GM12878 (cell line): ENCODE results near the gene SGMS1. TPM values are rescaled to one million over a fixed set of nuclear protein-coding genes. Genes with fewer than 3 reads are reported as not detected.

Experiments
- ATAC-seq: fragments of 200-7000 bp; cut with Tn5 transposase; 3 replicates; pipeline ENCODE4 v1.9.1; 2020; ENCODE audit warnings: mild to moderate bottlenecking, moderate library complexity
- BruUV-seq: library from RNA; stranded (reverse); fragments of 400-500 nt; replicated peaks from 2 replicates; lab custom pipeline; 2021; lab: Mats Ljungman, UMichigan
- CTCF ChIA-PET: fragments of 300-600 bp; sonication (Branson Sonifier 250); formaldehyde crosslinking; extraction: SDS; loops from one replicate; lab custom pipeline; 2021; ENCODE audit warnings: inconsistent platforms; lab: Yijun Ruan, JAX
- POLR2A ChIA-PET: fragments of 350-600 bp; formaldehyde crosslinking; extraction: SDS; loops from one replicate; lab custom pipeline; 2021; ENCODE audit warnings: inconsistent platforms; lab: Charles Lee
- RAD21 ChIA-PET: fragments of 300-600 bp; sonication (Branson Sonifier 250); formaldehyde crosslinking; loops from one replicate; lab custom pipeline; 2023; ENCODE audit warnings: antibody characterized with exemption; ENCODE audit not compliant: unreplicated experiment; lab: Charles Lee
- SMC1A ChIA-PET: fragments of 300-600 bp; sonication (Branson Sonifier 250); formaldehyde crosslinking; loops from one replicate; lab custom pipeline; 2023; ENCODE audit not compliant: unreplicated experiment, uncharacterized antibody; lab: Charles Lee
- DNase-seq: peaks from one replicate; pipeline ENCODE4 v3.0.0-alpha.2; 2011; ENCODE audit warnings: low read depth, low spot score
- FAIRE-seq: peaks from 3 replicates; lab custom pipeline; 2011; peaks lifted over from hg19 to GRCh38; lab: Jason Lieb, UNC
- H2AFZ ChIP-seq: 2 replicates; pipeline ENCODE4 v1.6.0; 2011; ENCODE audit warnings: low read depth, low read length, control low read depth; ENCODE audit not compliant: control insufficient read depth
- H3K27ac ChIP-seq: 2 replicates; pipeline ENCODE4 v1.5.1; 2011; ENCODE audit warnings: control low read depth; ENCODE audit not compliant: control insufficient read depth, insufficient read depth
- H3K27me3 ChIP-seq, 2 experiments: replicated peaks in 1 of 2; 2 replicates each; pipeline versions ENCODE4 v1.6.0 to v1.6.1; 2011; ENCODE audit warnings: low read length in 1 of 2; ENCODE audit not compliant: control insufficient read depth in 2 of 2, insufficient read depth in 2 of 2
- H3K36me3 ChIP-seq, 2 experiments: 2 replicates each; pipeline ENCODE4 v1.5.1; 2011; ENCODE audit warnings: low read length in 1 of 2; ENCODE audit not compliant: control insufficient read depth in 2 of 2, insufficient read depth in 2 of 2
- H3K4me1 ChIP-seq: 2 replicates; pipeline ENCODE4 v1.6.1; 2011; ENCODE audit warnings: mild to moderate bottlenecking, low read length, moderate library complexity, mixed read lengths; ENCODE audit not compliant: control insufficient read depth, insufficient read depth
- H3K4me2 ChIP-seq: 2 replicates; pipeline ENCODE4 v1.6.0; 2011; ENCODE audit warnings: control low read depth; ENCODE audit not compliant: control insufficient read depth, insufficient read depth
- H3K4me3 ChIP-seq: fragments of 200-600 bp; sonication (generic); 2 replicates; pipeline ENCODE4 v1.5.1; 2016
- H3K79me2 ChIP-seq: 2 replicates; pipeline ENCODE4 v1.6.0; 2011; ENCODE audit warnings: low read length; ENCODE audit not compliant: control insufficient read depth, insufficient read depth
- H3K9ac ChIP-seq: 2 replicates; pipeline ENCODE4 v1.8.0; 2011; ENCODE audit warnings: low read length, control low read depth, mixed read lengths; ENCODE audit not compliant: control insufficient read depth, insufficient read depth
- H3K9me3 ChIP-seq: replicated peaks from 3 replicates; pipeline ENCODE4 v1.5.1; 2011; ENCODE audit warnings: mild to moderate bottlenecking, low read length; ENCODE audit not compliant: control insufficient read depth, insufficient read depth
- H4K20me1 ChIP-seq: 2 replicates; pipeline ENCODE4 v1.6.0; 2011; ENCODE audit not compliant: control insufficient read depth, insufficient read depth
- BCL11A ChIP-seq: IDR thresholded peaks from 2 replicates; pipeline ENCODE4 v1.6.1; 2011; ENCODE audit warnings: low read depth, low read length
- E4F1 ChIP-seq: fragments of 450-650 bp; IDR thresholded peaks from 2 replicates; pipeline ENCODE4 v1.6.1; 2018; ENCODE audit warnings: borderline replicate concordance, mild to moderate bottlenecking; ENCODE audit not compliant: partially characterized antibody
- EP300 ChIP-seq, 2 experiments: fragments of 150-350 bp in 1 of 2; IDR thresholded peaks; 2 replicates each; pipeline ENCODE4 v1.6.1; 2011 to 2012; ENCODE audit warnings: low read depth in 2 of 2, low read length in 2 of 2, borderline replicate concordance in 1 of 2, improper control_type of control experiment in 1 of 2, inconsistent platforms in 1 of 2; ENCODE audit not compliant: control insufficient read depth in 1 of 2
- KDM1A ChIP-seq: fragments of 200-600 bp; sonication (generic); IDR thresholded peaks from 2 replicates; pipeline ENCODE4 v1.6.1; 2016; ENCODE audit warnings: borderline replicate concordance
- NR2F1 ChIP-seq: fragments of 450-650 bp; conservative IDR thresholded peaks from 2 replicates; pipeline ENCODE4 v1.6.1; 2017; ENCODE audit warnings: mild to moderate bottlenecking
- RUNX3 ChIP-seq: IDR thresholded peaks from 2 replicates; pipeline ENCODE4 v1.6.1; 2012; ENCODE audit warnings: low read length, inconsistent platforms
- SMAD1 ChIP-seq: fragments of 450-650 bp; IDR thresholded peaks from 2 replicates; pipeline ENCODE4 v1.6.1; 2018; ENCODE audit warnings: mild to moderate bottlenecking, low read depth; ENCODE audit not compliant: partially characterized antibody
- SPI1 ChIP-seq: IDR thresholded peaks from 2 replicates; pipeline ENCODE4 v1.6.1; 2011; ENCODE audit warnings: low read depth, mild to moderate bottlenecking, low read length, moderate library complexity, borderline replicate concordance; ENCODE audit not compliant: insufficient read depth
- TCF12 ChIP-seq: IDR thresholded peaks from 2 replicates; pipeline ENCODE4 v1.6.1; 2011; ENCODE audit warnings: low read depth, mild to moderate bottlenecking, low read length
- WGBS: methylation state at CpG from one replicate; pipeline ENCODE4 v1.1.6; 2016; ENCODE audit warnings: low lambda C conversion rate; ENCODE audit not compliant: insufficient replicate concordance, insufficient coverage; ENCODE audit errors: missing lambda C conversion rate; 5-methylcytosine and 5-hydroxymethylcytosine counted together
- in situ Hi-C: fragments of 300-500 bp; cut with MboI; formaldehyde crosslinking; loops from 9 replicates; pipeline ENCODE4 v1.14.3; 2018; ENCODE audit warnings: mixed read lengths
- intact Hi-C: fragments of 100-400 bp; cut with micrococcal nuclease; formaldehyde crosslinking; loops from one replicate; pipeline ENCODE4 v1.14.2; 2022; ENCODE audit not compliant: unreplicated experiment
- polyA plus RNA-seq, 11 experiments: library from polyadenylated mRNA; depleted of rRNA in 4 of 11; unstranded in 6 of 11; stranded (reverse) in 5 of 11; fragments of >200 nt; fragmentation: Nextera tagmentation in 4 of 11; fragmentation: Illumina TruSeq in 1 of 11; extraction: Ambion mirVana in 4 of 11; extraction: Trizol in 1 of 11; gene quantifications; 1 replicate in 1 of 11; 2 replicates in 10 of 11; pipeline versions ENCODE4 v1.2.1 to v1.2.3, GENCODE V29; 2011 to 2016; ENCODE audit warnings: inconsistent platforms in 2 of 11, missing spikeins in 2 of 11, low read depth in 1 of 11
- total RNA-seq, 4 experiments: library from RNA; depleted of rRNA in 3 of 4; stranded (reverse); fragments of >200 nt in 3 of 4; fragmentation: Illumina TruSeq in 1 of 4; extraction: Trizol in 1 of 4; gene quantifications; 2 replicates each; pipeline versions ENCODE4 v1.2.1 to v1.2.3, GENCODE V29; 2013 to 2021
- TF ChIP-seq, protein P1 (sequence below): fragments of 450-650 bp; formaldehyde crosslinking; IDR thresholded peaks from 2 replicates; pipeline ENCODE4 v1.4.0; 2022; ENCODE audit warnings: mild to moderate bottlenecking, moderate library complexity
- TF ChIP-seq, protein P2 (sequence below): fragments of 450-650 bp; IDR thresholded peaks from 2 replicates; pipeline ENCODE4 v1.6.1; 2017; ENCODE audit warnings: low read depth, mild to moderate bottlenecking, moderate library complexity

Gene SGMS1
- total and polyA plus RNA-seq, 10 of the 15 experiments (the other 5 are each of a cell fraction or from before 2014, with no cell fraction given), result 1.4 to 14.5 (median 4.9) TPM

- Histone ChIP-seq H3K36me3 (peaks cover 5% of the 10 kb centered on the region in 2 experiments; a peak in 3 of 4 replicates), H3K27me3 (no peaks in the 10 kb centered on the region), H3K79me2 (peaks cover 43% of the 10 kb centered on the region), H3K9ac (no peak overlapping the region), H2AFZ (no peak overlapping the region), H3K9me3 (peaks cover 25% of the 10 kb centered on the region), H3K4me2 (peak overlapping the region; percentile 43), H3K4me3 (no peak overlapping the region), H4K20me1 (no peaks in the 10 kb centered on the region), H3K27ac (peak overlapping the region; percentile 75), H3K4me1 (peaks cover 3% of the 10 kb centered on the region; the same call in 1 of the 2 replicates)
- DNase-seq (peak; percentile 89), ATAC-seq (peak; percentile 96), FAIRE-seq (peak; percentile 74)
- ChIA-PET CTCF (interaction anchor here (1.1 to 1.5 kb wide), 2 partner anchors 69 to 306 kb away, joined by 3 read pairs; no protein-coding TSS in a partner anchor), POLR2A (no interaction called here), SMC1A (interaction anchor here (1.0 to 4.4 kb wide), 11 partner anchors 11 to 107 kb away, joined by 3 to 41 read pairs (median 5); no protein-coding TSS in a partner anchor), RAD21 (interaction anchor here (1.1 to 1.9 kb wide), 3 partner anchors 20 to 69 kb away, joined by 3 to 7 read pairs (median 4); no protein-coding TSS in a partner anchor)
- in situ Hi-C loops, result no loop called here
- 6% methylated on average over 1 of the region's 1 CpG for WGBS
- no TSS peak for BruUV-seq
- intact Hi-C loops, result loop anchor here (5.0 kb wide), 2 partner anchors 70 to 160 kb away; no protein-coding TSS in a partner anchor
- TF ChIP-seq SPI1 (peak; percentile 69; the same call in 1 of the 2 replicates), E4F1 (no peak), EP300 (IDR thresholded peaks at IDR 0.05; ENCODE audit: borderline replicate concordance in 1 of 2, control insufficient read depth in 1 of 2, low read depth in 2 of 2, low read length in 2 of 2) (peak; percentile 36 to 50; a peak in 1 of 4 replicates), NR2F1 (peak; percentile 64), KDM1A (no peak), BCL11A (peak; percentile 49; the same call in 1 of the 2 replicates), TCF12 (peak; percentile 58; the same call in 1 of the 2 replicates), SMAD1 (peak; percentile 56), RUNX3 (peak; percentile 68)
- TF ChIP-seq, protein P1, sequence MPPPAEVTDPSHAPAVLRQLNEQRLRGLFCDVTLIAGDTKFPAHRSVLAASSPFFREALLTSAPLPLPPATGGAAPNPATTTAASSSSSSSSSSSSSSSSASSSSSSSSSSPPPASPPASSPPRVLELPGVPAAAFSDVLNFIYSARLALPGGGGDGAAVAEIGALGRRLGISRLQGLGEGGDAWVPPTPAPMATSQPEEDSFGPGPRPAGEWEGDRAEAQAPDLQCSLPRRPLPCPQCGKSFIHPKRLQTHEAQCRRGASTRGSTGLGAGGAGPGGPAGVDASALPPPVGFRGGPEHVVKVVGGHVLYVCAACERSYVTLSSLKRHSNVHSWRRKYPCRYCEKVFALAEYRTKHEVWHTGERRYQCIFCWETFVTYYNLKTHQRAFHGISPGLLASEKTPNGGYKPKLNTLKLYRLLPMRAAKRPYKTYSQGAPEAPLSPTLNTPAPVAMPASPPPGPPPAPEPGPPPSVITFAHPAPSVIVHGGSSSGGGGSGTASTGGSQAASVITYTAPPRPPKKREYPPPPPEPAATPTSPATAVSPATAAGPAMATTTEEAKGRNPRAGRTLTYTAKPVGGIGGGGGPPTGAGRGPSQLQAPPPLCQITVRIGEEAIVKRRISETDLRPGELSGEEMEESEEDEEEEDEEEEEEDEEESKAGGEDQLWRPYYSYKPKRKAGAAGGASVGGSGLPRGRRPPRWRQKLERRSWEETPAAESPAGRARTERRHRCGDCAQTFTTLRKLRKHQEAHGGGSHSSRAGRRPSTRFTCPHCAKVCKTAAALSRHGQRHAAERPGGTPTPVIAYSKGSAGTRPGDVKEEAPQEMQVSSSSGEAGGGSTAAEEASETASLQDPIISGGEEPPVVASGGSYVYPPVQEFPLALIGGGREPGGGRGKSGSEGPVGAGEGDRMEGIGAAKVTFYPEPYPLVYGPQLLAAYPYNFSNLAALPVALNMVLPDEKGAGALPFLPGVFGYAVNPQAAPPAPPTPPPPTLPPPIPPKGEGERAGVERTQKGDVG (CRISPR knock-in tag), result no peak
- TF ChIP-seq, protein P2, sequence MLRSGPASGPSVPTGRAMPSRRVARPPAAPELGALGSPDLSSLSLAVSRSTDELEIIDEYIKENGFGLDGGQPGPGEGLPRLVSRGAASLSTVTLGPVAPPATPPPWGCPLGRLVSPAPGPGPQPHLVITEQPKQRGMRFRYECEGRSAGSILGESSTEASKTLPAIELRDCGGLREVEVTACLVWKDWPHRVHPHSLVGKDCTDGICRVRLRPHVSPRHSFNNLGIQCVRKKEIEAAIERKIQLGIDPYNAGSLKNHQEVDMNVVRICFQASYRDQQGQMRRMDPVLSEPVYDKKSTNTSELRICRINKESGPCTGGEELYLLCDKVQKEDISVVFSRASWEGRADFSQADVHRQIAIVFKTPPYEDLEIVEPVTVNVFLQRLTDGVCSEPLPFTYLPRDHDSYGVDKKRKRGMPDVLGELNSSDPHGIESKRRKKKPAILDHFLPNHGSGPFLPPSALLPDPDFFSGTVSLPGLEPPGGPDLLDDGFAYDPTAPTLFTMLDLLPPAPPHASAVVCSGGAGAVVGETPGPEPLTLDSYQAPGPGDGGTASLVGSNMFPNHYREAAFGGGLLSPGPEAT, result peak; percentile 95
Measured at GRCh38 chr10:50347394-50347802, 276.4 kb downstream of the SGMS1 start.
